ENCODE results near the gene CDC34. TPM values are rescaled to one million over a fixed set of nuclear protein-coding genes. Genes with fewer than 3 reads are reported as not detected.
A peak's percentile ranks its signal among the peaks of the same experiment; 100 is the strongest.

CDC34 gene
- total RNA-seq, 1 experiment from 2014 or later: 61.3 TPM

GRCh38 chr19:531009-531752, 379 bp upstream of the CDC34 start:
- TF ChIP-seq CTCF (IDR thresholded peaks at IDR 0.05; ENCODE audit: unreplicated experiment): no peak
- BruUV-seq (replicated peaks): no TSS peak
- H3K4me1 Mint-ChIP-seq (ENCODE audit: insufficient read depth, unreplicated experiment): peaks cover 4% of the 10 kb centered on the region
- intact Hi-C loops (cut with micrococcal nuclease): no loop called here
- H3K27me3 Mint-ChIP-seq (ENCODE audit: insufficient read depth, unreplicated experiment): no peaks in the 10 kb centered on the region
- CTCF ChIA-PET: interaction anchor here (0.7 to 2.3 kb wide), 5 partner anchors 19 to 41 kb away, joined by 3 to 9 read pairs (median 5); partner anchors contain the start of gene BSG
- no peaks in the 10 kb centered on the region for H3K9me3 Mint-ChIP-seq (ENCODE audit: unreplicated experiment)
- no peaks in the 10 kb centered on the region for H3K36me3 Mint-ChIP-seq (ENCODE audit: insufficient read depth, unreplicated experiment)
- no peak overlapping the region for H3K27ac Mint-ChIP-seq (ENCODE audit: low read depth, unreplicated experiment)
- DNase-seq (ENCODE audit: unreplicated experiment): peak; percentile 83
- peak overlapping the region; percentile 74 for H3K4me3 Mint-ChIP-seq (ENCODE audit: unreplicated experiment)
- POLR2A ChIA-PET: interaction anchor here (0.7 to 6.5 kb wide), 11 partner anchors 10 to 1103 kb away, joined by 3 to 110 read pairs (median 9); partner anchors contain the start of genes BSG, POLRMT and TPGS1

DNA sequence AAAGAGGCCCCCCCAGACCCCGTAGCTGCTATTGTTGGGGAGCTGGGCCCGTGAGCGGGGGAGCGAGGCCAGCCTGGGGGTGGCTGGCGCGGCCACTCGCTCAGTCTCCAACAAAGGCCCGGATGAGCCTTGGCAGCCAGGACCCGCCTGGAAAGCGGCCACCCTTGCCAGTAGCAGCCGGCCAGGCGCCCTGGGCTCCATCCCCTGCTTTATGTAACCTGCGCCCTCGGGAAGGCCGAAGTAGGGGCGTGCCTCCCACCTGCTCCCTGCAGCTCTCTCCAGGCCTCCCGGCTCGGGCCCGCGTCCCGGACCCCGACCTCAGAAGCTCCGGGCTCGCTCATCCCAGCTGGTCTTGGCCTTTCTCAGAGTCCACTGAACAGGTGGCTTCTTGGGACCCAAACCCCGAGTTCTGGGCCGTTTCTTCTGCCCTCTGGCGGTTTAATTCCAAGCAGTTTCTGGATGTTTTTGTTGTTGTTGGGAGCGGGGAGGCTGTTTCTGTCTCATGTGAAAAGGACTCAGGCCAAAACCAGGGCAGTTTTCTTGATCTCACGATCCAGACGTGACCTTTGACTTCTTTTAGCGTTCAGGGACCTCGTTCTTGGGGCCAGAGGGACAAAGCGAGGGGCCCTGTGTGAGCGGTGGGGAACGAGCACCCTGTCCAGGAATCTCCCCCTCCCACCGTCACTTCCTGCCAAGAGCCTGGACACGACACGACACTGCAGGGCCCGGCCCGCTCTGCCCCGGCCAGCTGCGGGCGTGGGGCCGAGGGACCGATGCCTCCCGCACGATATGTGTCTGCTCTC, 1.2 kb downstream of the CDC34 start:
- peaks cover 4% of the 10 kb centered on the region for H3K4me1 Mint-ChIP-seq (ENCODE audit: insufficient read depth, unreplicated experiment)
- CTCF ChIA-PET: interaction anchor here (0.6 to 2.3 kb wide), 11 partner anchors 9 to 193 kb away, joined by 3 to 9 read pairs (median 3); partner anchors contain the start of gene BSG
- POLR2A ChIA-PET: interaction anchor here (0.9 to 6.5 kb wide), 10 partner anchors 9 to 190 kb away, joined by 4 to 110 read pairs (median 8); partner anchors contain the start of genes BSG, POLRMT and TPGS1
- peak; percentile 42 for TF ChIP-seq CTCF (IDR thresholded peaks at IDR 0.05; ENCODE audit: unreplicated experiment)
- H3K36me3 Mint-ChIP-seq (ENCODE audit: insufficient read depth, unreplicated experiment): peaks cover 7% of the 10 kb centered on the region
- DNase-seq (ENCODE audit: unreplicated experiment): peak; percentile 72
- peak overlapping the region; percentile 91 for H3K27ac Mint-ChIP-seq (ENCODE audit: low read depth, unreplicated experiment)
- H3K4me3 Mint-ChIP-seq (ENCODE audit: unreplicated experiment): peak overlapping the region; percentile 74
- no peaks in the 10 kb centered on the region for H3K27me3 Mint-ChIP-seq (ENCODE audit: insufficient read depth, unreplicated experiment)
- intact Hi-C loops (cut with micrococcal nuclease): loop anchor here (2.0 kb wide), 3 partner anchors 40 to 128 kb away; partner anchors contain the start of genes BSG and POLRMT
- no TSS peak for BruUV-seq (replicated peaks)
- H3K9me3 Mint-ChIP-seq (ENCODE audit: unreplicated experiment): no peaks in the 10 kb centered on the region

DNA sequence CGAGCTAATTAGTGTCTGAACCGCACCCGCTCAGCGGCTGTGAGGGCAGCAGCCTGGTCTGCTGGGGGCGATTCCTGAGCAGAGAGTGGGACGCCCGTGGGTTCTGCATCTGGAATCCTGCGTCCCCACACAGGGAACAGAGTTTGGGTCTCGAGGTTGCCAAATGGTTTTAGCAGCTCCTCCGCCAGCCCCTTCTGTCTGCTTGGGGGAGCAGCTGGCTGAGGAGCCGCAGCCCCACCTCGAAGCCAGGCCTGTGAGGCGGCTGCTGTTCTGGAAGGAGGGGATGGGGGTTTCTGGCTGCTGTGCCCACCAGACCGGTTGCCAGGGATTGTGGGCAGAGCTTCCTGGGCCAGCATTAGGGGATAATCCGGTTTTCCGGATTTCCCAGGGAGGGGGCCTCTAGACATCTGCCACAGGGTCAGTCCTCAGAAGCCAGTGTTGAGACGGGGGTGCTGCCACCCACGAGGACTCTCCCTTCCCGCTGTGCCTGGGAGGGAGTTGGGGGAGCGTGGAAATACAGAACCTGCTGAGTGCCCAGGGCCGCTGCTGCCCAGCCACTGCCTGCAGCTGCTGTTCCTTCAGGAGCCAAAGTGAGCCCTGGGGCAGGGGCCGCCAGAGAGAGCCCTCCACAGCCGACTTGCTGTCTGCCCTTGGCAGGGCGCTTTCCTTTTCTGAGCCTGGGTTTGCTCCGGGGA, 2.0 kb downstream of the CDC34 start:
- ChIA-PET CTCF (interaction anchor here (0.6 to 2.3 kb wide), 8 partner anchors 8 to 194 kb away, joined by 3 to 9 read pairs (median 3); no protein-coding TSS in a partner anchor), POLR2A (interaction anchor here (0.7 to 6.5 kb wide), 7 partner anchors 9 to 144 kb away, joined by 3 to 110 read pairs (median 9); partner anchors contain the start of genes BSG and TPGS1)
- Mint-ChIP-seq H3K27ac (ENCODE audit: low read depth, unreplicated experiment) (peak overlapping the region; percentile 91), H3K36me3 (ENCODE audit: insufficient read depth, unreplicated experiment) (peaks cover 15% of the 10 kb centered on the region), H3K27me3 (ENCODE audit: insufficient read depth, unreplicated experiment) (no peaks in the 10 kb centered on the region), H3K4me1 (ENCODE audit: insufficient read depth, unreplicated experiment) (peaks cover 4% of the 10 kb centered on the region), H3K9me3 (ENCODE audit: unreplicated experiment) (no peaks in the 10 kb centered on the region), H3K4me3 (ENCODE audit: unreplicated experiment) (peak overlapping the region; percentile 74)
- no peak for DNase-seq (ENCODE audit: unreplicated experiment)
- intact Hi-C loops (cut with micrococcal nuclease): loop anchor here (2.0 kb wide), 3 partner anchors 39 to 127 kb away; partner anchors contain the start of genes BSG and POLRMT
- no TSS peak for BruUV-seq (replicated peaks)
- no peak for TF ChIP-seq CTCF (IDR thresholded peaks at IDR 0.05; ENCODE audit: unreplicated experiment)
